Ishikawa (cell line): ENCODE results near the gene DACT3.

ENCODE experiments used
- CEBPB ChIP-seq: IDR thresholded peaks from 2 replicates; pipeline ENCODE4 v1.6.1; 2012
- CREB1 ChIP-seq: IDR thresholded peaks from 2 replicates; pipeline ENCODE4 v1.6.1; 2012; ENCODE audit warnings: low read depth
- EGR1 ChIP-seq: IDR thresholded peaks from 2 replicates; pipeline ENCODE4 v1.6.1; 2012
- EP300 ChIP-seq: IDR thresholded peaks from 2 replicates; pipeline ENCODE4 v1.6.1; 2012; ENCODE audit warnings: borderline replicate concordance
- FOXM1 ChIP-seq: IDR thresholded peaks from 2 replicates; pipeline ENCODE4 v1.6.1; 2012; ENCODE audit warnings: low read depth, borderline replicate concordance
- MAX ChIP-seq: IDR thresholded peaks from 2 replicates; pipeline ENCODE4 v1.6.1; 2012
- NFIC ChIP-seq: IDR thresholded peaks from 2 replicates; pipeline ENCODE4 v1.6.1; 2012
- RAD21 ChIP-seq: IDR thresholded peaks from 2 replicates; pipeline ENCODE4 v1.6.1; 2012; ENCODE audit warnings: low read depth
- REST ChIP-seq: IDR thresholded peaks from 2 replicates; pipeline ENCODE4 v1.6.1; 2012; ENCODE audit warnings: low read depth, mild to moderate bottlenecking
- TAF1 ChIP-seq: IDR thresholded peaks from 2 replicates; pipeline ENCODE4 v1.6.1; 2012; ENCODE audit warnings: low read depth, mild to moderate bottlenecking
- TCF12 ChIP-seq: IDR thresholded peaks from 2 replicates; pipeline ENCODE4 v1.6.1; 2012; ENCODE audit warnings: low read depth
- TEAD4 ChIP-seq: IDR thresholded peaks from 2 replicates; pipeline ENCODE4 v1.6.1; 2012
- USF1 ChIP-seq: IDR thresholded peaks from 2 replicates; pipeline ENCODE4 v1.6.1; 2012
- YY1 ChIP-seq: IDR thresholded peaks from 2 replicates; pipeline ENCODE4 v1.6.1; 2012; ENCODE audit warnings: low read depth
- ZBTB7A ChIP-seq: IDR thresholded peaks from 2 replicates; pipeline ENCODE4 v1.6.1; 2012; ENCODE audit warnings: low read depth

DACT3 gene

GRCh38 chr19:46611776-46612175, 49.2 kb downstream of the DACT3 start:
- TF ChIP-seq USF1: no peak

- no peak for TF ChIP-seq TAF1
- no peak for TF ChIP-seq EP300
- TF ChIP-seq USF1: no peak
- TF ChIP-seq REST: no peak
- no peak for TF ChIP-seq EGR1
- TF ChIP-seq NFIC: no peak
- no peak for TF ChIP-seq TEAD4
- TF ChIP-seq RAD21: no peak
- no peak for TF ChIP-seq MAX
- TF ChIP-seq CEBPB: no peak
- no peak for TF ChIP-seq YY1
- TF ChIP-seq ZBTB7A: no peak
- TF ChIP-seq CREB1: no peak
- TF ChIP-seq FOXM1: no peak
- TF ChIP-seq TCF12: no peak
Measured at GRCh38 chr19:46610851-46611770, 49.9 kb downstream of the DACT3 start.

- TF ChIP-seq YY1: no peak
- TF ChIP-seq NFIC: no peak
- no peak for TF ChIP-seq MAX
- TF ChIP-seq FOXM1: no peak
- TF ChIP-seq ZBTB7A: no peak
- TF ChIP-seq REST: no peak
- TF ChIP-seq EGR1: no peak
- no peak for TF ChIP-seq RAD21
- no peak for TF ChIP-seq CEBPB
- no peak for TF ChIP-seq CREB1
- no peak for TF ChIP-seq EP300
- TF ChIP-seq TAF1: no peak
- no peak for TF ChIP-seq USF1
- no peak for TF ChIP-seq TCF12
Measured at GRCh38 chr19:46610413-46610775, 50.6 kb downstream of the DACT3 start.

- TF ChIP-seq EP300: no peak
- no peak for TF ChIP-seq FOXM1
- TF ChIP-seq USF1: no peak
- TF ChIP-seq TEAD4: no peak
- TF ChIP-seq ZBTB7A: no peak
- TF ChIP-seq RAD21: no peak
Measured at GRCh38 chr19:46609511-46610412, 51.2 kb downstream of the DACT3 start.
